Testis (tissue), 2 donors: Measurements from ENCODE around the gene SLC44A1.

Experiments used
- CTCF ChIP-seq, 3 experiments: fragments of 450-650 bp in 2 of 3; fragments of 200-600 bp in 1 of 3; sonication (generic) in 1 of 3; IDR thresholded peaks; one replicate each; pipeline ENCODE4 v1.5.1; 2016 to 2019; ENCODE audit warnings: antibody characterized with exemption in 3 of 3, mild to moderate bottlenecking in 2 of 3, moderate library complexity in 1 of 3
- POLR2A ChIP-seq: fragments of 450-650 bp; IDR thresholded peaks from one replicate; pipeline ENCODE4 v1.6.1; 2017; ENCODE audit warnings: antibody characterized with exemption, mild to moderate bottlenecking, moderate library complexity

- TF ChIP-seq POLR2A (no peak), CTCF (IDR thresholded peaks at IDR 0.05) (no peak)
Observed at GRCh38 chr9:105363837-105364236, 119.4 kb downstream of the SLC44A1 start.
